ENCODE data around the gene EAPP.
"Not testable (repeated sequence)": the region's sequence is repeated elsewhere in the genome, so short reads cannot be mapped to it uniquely, and the experiment has no call there.

The EAPP gene

DNA sequence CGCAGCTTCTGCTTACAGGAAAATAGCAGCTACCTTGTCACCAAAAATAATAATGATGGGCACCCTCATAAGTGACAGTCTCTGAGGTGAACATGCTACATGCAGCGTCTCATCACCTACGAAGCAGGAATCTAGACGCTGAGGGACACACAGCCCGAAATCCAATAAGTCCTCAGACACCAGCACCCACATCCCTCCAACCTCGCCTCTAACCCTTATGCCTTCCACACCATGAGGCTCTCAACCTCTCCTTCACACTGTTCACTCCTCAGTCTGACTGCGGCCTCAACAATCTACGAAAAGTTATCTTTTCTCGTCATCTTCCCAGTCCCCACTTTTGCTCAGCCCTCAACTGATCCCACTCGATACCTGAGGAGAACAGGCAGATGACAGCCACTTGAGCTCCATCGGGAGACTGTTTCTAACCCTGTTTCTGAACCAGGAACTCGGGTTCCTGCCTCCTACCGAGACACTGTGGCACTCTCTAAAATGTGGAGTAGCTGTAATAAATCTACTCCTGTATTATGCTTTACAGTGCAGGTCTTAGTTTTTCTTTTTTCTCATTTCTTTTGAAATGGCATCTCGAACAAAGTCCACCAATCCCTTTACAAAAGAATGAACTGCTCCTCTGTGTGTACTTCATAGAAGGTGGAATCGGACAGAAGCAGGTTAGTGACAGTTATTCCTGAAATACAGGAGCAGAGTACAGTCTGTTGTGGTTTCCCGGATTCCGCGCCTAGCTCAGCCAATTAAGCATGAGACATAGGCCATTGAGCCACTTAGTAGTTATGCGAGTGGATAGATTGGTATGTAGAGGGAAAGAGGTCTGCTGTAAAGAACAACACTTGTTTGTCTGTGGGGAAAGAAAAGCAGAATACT lies 919 bp upstream of the EAPP start:
- intact Hi-C loops (cut with DNase I), result not testable (repeated sequence)
- DNase-seq, result peak in 1 of 42 donors; percentile 8

DNA sequence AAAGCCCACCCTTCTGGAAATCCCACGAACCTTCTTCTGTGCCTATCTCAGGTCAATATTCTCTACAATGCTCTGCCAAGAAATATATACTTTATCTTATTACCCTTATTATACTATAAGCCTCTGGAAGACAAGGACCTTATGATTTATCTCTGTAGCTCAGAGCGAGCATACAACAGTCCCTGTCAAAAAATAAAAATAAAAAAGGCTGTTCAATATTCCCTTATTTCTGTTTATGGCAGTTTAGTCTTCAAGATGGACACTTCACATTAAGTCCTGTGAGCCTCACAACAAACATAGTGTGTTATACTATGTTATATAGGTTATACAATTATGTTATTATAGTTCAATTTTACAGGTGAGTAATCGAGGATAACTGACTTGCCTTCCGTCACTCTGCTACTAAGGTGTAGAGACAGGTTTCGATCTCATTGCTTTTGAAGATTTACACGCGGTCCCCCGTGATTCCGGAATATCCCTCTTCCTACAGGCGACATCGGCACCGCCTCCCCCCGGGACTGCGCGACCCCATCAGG lies 562 bp downstream of the EAPP start:
- intact Hi-C loops (cut with DNase I), result loop anchor here (5.0 kb wide), 1 partner anchor 77 kb away; the partner anchor contains the start of gene SPTSSA
- no peak for DNase-seq

DNA sequence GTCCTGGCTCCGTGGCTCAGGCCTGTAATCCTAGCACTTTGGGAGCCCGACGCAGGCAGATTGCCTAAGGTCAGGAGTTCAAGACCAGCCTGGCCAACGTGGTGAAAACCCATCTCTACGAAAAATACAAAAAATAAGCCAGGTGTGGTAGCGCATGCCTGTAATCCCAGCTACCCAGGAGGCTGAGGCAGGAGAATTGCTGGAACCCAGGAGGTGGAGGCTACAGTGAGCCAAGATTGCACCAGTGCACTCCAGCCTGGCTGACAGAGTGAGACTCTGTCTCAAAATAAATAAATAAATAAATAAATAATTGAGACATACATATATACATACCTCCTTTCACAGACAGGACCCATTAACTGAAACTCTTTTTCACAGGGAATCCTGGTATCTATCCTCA lies 1.4 kb downstream of the EAPP start:
- intact Hi-C loops (cut with DNase I), result loop anchor here (5.0 kb wide), 1 partner anchor 76 kb away; the partner anchor contains the start of gene SPTSSA

DNA sequence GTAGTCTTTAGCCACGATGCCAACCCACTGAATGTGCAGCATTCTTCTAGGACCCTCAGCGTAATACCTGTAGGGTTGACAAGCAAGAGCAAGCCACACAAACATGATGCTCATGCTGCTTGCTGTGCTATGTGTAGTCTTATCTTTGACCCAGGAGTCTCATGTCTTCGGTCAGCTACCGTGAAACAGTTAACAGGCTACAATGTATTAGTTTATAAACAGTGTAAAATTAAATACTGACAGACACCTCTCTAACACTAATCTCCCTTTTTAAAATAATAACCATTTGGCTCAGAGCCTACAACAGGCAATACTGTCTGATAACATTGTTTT lies 1.9 kb downstream of the EAPP start:
- DNase-seq, result no peak
- intact Hi-C loops (cut with DNase I), result loop anchor here (5.0 kb wide), 1 partner anchor 75 kb away; the partner anchor contains the start of gene SPTSSA

More for the DNA sequence above, 1.4 kb downstream of the EAPP start:
- not testable (repeated sequence) for DNase-seq

DNA sequence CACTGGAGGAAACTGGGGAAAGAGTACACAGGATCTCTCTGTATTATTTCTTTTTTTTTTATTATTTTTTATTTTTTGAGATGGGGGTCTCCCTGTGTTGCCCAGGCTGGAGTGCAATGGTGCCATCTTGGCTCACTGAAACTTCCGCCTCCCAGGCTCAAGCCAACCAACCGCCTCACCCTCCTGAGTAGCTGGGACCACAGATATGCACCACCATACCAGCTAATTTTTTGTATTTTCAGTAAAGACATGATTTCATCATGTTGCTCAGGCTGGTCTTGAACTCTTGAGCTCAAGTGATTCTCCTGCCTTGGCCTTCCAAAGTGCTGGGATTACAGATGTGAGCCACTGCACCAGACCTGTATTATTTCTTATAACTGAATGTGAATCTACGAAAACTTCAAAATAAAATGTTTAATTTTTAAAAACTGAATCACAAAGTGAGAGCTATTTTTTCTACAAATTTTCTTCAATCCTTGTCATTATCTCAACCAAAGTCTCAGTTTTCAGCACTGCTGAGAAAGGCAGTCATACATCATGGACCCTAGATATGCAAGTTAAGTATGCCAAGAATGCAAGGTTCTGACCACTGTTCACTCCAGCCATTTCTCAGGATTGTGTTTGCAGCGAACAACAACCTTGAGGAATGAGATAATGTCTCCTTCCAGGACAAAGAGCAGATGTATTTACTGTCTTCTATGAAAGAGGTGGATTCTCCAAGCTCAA lies 2.4 kb downstream of the EAPP start:
- no peak for DNase-seq
- intact Hi-C loops (cut with DNase I), result loop anchor here (5.0 kb wide), 1 partner anchor 75 kb away; the partner anchor contains the start of gene SPTSSA

DNA sequence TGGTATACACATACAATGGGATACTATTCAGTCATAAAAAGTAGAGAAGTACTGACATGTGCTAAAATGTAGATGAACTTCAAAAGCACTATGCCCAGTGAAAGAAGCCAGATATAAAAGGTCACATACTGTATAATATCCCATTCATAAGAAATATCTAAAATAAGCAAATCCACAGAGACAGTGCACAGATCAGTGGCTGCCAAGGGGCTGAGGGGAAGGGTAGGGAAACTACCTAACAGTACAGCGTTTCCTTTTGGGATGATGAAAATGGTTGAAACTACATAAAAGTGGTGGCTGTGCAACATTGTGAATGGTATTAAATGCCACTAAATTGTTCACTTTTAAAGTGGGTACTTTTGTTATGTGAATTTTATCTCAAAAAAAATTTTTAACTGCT lies 11.9 kb downstream of the EAPP start:
- DNase-seq, result no peak
- intact Hi-C loops (cut with DNase I), result no loop called here

DNA sequence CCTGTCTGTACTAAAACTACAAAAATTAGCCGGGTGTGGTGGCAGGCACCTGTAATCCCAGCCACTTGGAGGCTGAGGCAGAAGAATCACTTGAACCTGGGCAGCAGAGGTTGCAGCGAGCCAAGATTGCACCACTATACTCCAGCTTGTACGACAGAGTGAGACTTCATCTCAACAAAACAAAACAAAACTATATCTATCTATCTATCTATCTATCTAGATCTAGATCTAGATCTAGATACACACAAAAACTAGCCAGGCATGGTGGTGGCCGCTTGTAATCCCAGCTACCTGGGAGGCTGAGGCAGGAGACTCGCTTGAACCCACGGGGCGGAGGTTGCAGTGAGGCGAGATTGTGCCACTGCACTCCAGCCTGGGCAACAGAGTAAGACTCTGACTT lies 15.3 kb downstream of the EAPP start:
- intact Hi-C loops (cut with DNase I); DNase-seq: not testable (repeated sequence)

DNA sequence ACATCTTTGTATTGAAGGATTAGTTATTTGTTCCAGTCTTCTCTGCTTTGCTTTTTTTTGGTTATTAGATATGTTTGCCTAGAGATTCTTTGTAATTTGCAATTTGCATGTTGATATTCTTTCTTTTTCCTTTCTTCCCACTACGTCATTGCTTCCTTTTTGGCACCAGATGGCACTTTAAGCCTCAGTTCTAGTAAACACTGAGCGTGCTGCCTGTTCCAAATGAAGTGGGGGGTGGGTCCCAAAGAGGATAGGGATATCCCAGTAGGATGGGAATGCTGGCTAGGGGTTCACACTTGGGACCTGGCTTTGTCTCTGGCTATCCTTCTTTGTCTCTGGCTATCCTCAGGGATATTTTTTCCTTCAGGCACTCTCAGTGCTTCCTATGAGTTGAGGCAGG lies 17.0 kb downstream of the EAPP start:
- intact Hi-C loops (cut with DNase I), result no loop called here

DNA sequence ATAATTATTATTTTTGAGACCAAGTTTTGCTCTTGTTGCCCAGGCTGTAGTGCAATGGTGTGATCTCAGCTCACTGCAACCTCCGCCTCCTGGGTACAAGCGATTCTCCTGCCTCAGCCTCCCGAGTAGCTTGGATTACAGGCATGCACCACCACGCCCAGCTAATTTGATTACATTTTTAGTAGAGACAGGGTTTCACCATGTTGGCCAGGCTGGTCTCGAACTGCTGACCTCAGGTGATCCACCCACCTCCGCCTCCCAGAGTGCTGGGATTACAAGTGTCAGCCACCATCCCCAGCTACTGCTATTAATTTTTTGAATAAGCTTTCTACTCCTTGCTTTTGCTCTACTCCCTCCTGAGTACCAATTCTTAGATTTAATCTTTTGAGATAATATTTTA lies 18.4 kb downstream of the EAPP start:
- intact Hi-C loops (cut with DNase I); DNase-seq: not testable (repeated sequence)

More for the DNA sequence above, 17.0 kb downstream of the EAPP start:
- DNase-seq, result no peak

DNA sequence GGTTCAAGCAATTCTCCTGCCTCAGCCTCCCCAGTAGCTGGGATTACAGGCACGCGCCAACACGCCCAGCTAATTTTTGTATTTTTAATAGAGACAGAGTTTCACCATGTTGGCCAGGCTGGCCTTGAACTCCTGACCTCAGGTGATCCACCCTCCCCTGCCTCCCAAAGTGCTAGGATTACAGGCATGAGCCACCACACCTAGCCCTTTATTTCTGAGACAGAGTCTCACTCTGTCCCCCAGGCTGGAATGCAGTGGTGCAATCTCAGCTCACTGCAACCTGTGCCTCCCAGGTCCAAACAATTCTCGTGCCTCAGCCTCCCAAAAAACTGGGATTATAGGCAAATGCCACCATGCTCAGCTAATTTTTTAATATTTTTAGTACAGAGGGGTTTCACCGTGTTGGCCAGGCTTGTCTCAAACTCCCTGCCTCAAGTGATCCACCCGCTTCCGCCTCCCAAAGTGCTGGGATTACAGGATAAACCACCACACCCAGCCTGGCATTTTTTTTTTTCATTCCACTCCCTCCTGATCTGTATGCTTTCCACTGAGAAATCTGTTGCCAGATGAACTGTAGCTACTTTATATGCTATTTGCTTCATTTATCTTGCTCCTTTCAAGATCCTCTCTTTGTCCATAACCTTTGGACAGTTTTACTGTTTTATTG lies 19.1 kb downstream of the EAPP start:
- intact Hi-C loops (cut with DNase I); DNase-seq: not testable (repeated sequence)

DNA sequence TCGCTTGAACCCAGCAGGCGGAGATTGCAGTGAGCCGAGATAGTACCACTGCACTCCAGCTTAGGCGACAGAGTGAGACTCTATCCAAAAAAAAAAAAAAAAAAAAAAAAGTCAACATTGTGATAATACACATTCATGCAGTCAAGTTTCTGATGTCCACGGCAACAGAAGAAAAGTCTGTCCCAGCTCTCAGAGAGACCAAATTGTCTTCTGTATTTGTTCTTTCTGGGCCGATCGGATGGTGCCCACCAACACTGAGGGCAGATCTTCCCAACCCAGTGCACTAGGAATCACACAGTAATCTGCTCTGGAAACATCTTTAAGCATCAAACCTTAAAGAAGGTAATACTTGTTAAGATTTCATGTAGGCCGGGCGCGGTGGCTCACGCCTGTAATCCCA lies 31.6 kb downstream of the EAPP start:
- DNase-seq, result no peak
- intact Hi-C loops (cut with DNase I), result no loop called here

DNA sequence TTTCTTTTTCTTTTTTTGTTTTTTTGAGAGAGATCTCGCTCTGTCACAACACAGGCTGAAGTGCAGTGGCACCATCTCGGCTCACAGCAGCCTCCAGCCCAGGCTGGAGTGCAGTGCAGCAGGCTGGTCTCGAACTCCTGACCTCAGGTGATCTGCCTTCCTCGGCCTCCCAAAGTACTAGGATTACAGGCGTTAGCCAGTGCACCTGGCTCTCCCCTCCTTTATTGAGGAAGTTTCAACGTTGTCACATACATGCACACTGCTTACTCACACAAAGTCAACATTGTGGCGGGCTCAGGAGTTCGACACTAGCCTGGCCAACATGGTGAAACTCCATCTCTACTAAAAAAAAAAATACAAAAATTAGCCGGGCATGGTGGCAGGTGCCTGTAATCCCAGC lies 32.0 kb downstream of the EAPP start:
- no peak for DNase-seq
- intact Hi-C loops (cut with DNase I), result no loop called here

DNA sequence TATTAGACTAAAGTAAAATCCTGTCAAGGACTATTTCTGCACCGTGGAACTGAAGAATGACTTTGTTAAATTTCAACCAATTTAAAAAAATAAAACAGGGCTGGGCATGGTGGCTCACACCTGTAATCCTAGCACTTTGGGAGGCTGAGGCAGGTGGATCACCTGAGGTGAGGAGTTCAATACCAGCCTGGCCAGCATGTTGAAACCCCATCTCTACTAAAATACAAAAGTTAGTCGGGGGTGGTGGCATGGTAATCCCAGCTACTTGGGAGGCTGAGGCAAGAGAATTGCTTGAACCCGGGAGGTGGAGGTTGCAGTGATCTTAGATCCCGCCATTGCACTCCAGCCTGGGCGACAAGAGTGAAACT lies 34.4 kb downstream of the EAPP start:
- intact Hi-C loops (cut with DNase I); DNase-seq: not testable (repeated sequence)

DNA sequence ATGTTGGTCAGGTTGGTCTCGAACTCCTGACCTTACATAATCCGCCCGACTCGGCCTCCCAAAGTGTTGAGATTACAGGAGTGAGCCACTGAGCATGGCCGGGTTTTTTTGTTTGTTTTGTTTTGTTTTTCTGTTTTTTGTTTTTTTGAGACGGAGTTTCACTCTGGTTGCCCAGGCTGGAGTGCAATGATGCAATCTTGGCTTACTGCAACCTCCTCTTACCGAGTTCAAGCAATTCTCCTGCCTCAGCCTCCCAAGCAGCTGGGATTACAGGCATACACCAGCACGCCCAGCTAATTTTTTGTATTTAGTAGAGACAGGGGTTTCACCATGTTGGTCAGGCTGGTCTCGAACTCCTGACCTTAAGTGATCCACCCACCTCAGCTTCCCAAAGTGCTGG lies 35.5 kb downstream of the EAPP start:
- DNase-seq; intact Hi-C loops (cut with DNase I): not testable (repeated sequence)

DNA sequence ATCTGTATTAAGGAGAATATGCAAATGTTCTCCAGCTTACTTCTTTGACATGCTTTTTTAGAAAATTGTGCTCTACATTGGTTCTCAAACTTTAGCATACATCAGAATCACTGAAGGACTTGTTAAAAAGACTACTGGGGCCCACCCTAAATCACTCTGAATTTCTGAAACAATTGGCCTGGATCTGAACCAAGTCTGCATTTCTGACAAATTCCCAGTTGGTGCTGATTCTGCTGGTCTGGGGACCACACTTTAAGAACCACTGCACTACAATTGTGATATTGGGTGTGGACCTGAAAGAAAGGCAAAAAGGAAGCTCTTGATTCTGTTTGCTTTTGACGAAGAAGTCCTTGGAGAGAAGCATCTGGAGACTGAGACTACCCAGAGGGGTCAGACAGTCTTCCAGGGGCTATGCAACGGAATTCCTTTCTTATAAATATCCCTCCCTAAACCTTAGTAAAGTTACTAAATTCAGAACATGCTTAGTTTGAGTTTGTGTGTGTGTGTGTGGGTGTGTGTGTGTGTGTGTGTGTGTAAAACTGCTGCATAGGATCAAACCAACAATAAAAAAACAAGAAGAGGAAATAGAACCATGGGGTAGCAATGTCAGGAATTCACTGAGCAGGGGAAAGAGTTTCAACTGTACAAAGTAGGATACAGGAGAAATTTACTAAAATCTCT lies 36.8 kb downstream of the EAPP start:
- intact Hi-C loops (cut with DNase I), result no loop called here
- no peak for DNase-seq

DNA sequence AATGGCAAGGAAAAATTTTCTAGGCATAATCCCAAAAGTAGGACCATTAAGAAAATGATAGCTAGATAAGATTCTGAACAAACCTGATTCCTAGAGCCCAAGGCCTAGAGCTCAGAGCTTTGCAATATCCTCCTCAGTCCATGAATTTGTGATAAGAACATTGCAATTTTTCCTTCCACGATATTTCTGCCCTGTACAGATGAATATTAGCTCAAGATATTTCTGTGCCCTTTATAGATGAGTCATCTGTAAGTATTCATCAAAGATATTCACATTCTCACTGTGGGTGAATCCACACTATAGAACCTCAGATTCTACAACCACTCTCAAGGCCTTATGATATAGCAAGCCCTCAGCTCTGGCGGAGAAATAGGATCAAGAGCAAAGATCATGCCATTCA lies 37.5 kb downstream of the EAPP start:
- intact Hi-C loops (cut with DNase I), result no loop called here
- DNase-seq, result no peak

DNA sequence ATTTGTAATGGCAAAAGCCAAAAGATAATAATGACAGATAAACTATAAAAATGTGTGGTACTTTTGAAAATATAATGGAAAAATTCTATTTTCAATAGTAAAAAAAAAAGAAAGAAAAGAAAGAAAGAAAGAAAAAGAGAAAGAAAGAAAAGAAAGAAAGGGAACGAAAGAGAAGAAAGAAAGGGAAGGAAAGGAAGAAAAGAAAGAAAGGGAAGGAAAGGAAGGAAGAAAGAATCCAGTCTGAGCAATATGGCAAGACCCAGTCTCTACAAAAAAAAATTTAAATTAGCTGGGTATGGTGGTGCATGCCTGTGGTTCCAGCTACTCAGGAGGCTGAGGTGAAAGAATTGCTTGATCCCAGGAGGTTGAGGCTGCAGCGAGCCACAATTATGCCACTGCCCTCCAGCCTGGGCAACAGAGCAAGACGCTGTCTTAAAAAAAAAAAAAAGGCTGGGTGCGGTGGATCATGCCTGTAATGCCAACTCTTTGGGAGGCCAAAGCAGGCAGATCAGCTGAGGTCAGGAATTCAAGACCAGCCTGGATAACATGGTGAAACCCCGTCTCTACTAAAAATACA lies 38.4 kb downstream of the EAPP start:
- peak in 1 of 42 donors; percentile 10 for DNase-seq
- intact Hi-C loops (cut with DNase I), result no loop called here

DNA sequence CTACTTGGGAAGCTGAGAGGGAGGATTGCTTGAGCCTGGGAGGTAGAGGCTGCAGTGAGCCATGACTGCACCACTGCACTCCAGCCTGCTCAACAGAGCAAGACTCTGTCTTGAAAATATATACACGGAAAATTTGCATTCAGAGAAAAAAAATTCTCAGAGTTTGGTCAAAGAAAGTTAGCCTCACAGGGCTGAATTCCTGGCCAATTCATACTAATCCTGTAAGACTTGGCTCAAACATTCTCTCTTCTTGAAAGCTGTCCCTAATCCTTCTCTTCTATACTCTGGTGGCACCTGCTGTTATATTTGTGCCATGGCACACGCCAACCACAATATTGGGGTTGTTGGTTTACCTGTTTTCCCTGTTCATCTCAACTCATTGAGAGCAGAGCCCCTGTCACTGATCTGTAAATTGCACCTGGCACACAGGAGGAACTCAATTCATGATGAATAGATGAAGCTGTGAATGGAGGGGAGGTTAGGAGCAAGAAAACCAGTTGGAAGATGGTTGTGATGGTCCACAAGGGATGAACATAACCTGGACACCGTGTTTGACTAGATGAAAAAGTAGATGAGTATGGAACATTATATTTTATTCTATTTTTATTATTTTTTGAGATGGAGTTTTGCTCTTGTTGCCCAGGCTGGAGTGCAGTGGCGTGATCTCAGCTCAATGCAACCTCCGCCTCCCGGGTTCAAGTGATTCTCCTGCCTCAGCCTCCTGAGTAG lies 40.7 kb downstream of the EAPP start:
- intact Hi-C loops (cut with DNase I), result no loop called here
- DNase-seq, result no peak

All from head of caudate nucleus (tissue), 42 donors.